Measurements from ENCODE around the gene HERPUD2.

GRCh38 chr7:35599645-35600044, 95.3 kb downstream of the HERPUD2 start:
- TF ChIP-seq CEBPB (IDR thresholded peaks at IDR 0.05) (no peak), YY1 (IDR thresholded peaks at IDR 0.05; ENCODE audit: low read depth) (no peak), MAX (IDR thresholded peaks at IDR 0.05) (no peak), TAF1 (IDR thresholded peaks at IDR 0.05; ENCODE audit: low read depth) (no peak), TEAD4 (IDR thresholded peaks at IDR 0.05) (no peak)

Data from Ishikawa (cell line).